DMS53 (cell line): ENCODE results near the gene MTHFSD.

ENCODE experiments used
- DNase-seq: peaks from one replicate; lab custom pipeline; 2025; lab: John Stamatoyannopoulos, UW

Gene MTHFSD

DNA sequence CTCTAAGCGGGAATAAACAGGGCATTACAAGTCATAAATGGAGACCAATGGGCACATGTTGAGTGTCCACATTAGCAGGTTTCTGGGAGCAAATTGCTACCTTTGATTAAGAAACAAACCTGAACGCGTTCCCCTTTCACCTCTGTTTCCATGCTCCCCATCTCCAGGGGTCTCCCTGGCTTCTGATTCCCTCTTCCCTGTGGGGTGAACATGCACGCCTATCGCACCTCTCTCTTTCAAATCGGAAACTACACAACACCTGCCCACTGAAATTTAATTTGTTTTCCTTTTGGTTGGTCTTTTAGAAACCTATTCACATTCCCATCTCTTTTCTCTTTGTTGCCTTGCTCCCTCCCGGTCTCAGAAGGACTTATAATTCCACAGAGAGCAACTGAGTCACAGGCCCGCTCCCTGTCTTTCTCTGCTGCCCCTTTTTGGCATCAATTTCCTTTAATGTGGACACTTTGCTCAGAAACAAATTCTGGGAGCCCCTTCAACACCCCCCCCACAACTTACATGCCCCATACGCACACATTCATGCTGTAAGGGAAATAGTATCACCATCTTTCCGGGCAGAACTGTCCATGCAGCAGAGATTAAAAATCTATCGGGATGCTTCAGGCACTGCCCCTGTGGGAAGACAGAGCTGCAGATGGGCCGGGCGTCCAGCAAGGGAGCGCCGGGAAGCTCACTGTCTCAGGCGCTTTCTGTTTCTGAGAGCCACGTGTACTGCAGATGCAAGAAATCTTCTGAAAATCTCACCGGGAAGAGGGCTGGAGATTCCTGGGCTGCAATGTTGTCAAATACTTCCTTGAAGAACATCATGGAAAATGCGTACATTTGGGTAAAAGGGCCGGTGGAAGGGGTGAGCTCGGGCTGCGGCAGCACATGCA, 51.9 kb downstream of the MTHFSD start:
- no peak for DNase-seq

GRCh38 chr16:86501989-86502855, 52.8 kb downstream of the MTHFSD start:
- DNase-seq = no peak

GRCh38 chr16:86500708-86501510, 54.1 kb downstream of the MTHFSD start:
- DNase-seq = no peak

- no peak for DNase-seq
Observed at GRCh38 chr16:86499889-86500707, 54.9 kb downstream of the MTHFSD start.

DNA sequence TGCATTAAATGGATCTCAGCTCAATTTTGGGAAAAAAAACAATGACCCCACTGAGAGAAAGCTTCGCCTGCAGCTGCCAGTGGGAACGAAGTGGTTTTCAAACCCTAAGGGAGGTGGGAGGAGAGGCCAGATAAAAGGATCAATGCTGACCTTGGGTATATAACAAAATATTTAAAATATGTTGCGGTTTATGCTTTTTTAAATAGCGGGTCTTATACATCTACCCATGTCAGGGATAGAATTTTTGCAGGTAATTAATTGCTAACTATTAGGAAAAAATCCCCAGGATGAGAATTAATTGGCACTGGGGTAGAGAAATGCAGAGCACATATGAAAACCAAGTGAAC, 55.6 kb downstream of the MTHFSD start:
- no peak for DNase-seq

DNA sequence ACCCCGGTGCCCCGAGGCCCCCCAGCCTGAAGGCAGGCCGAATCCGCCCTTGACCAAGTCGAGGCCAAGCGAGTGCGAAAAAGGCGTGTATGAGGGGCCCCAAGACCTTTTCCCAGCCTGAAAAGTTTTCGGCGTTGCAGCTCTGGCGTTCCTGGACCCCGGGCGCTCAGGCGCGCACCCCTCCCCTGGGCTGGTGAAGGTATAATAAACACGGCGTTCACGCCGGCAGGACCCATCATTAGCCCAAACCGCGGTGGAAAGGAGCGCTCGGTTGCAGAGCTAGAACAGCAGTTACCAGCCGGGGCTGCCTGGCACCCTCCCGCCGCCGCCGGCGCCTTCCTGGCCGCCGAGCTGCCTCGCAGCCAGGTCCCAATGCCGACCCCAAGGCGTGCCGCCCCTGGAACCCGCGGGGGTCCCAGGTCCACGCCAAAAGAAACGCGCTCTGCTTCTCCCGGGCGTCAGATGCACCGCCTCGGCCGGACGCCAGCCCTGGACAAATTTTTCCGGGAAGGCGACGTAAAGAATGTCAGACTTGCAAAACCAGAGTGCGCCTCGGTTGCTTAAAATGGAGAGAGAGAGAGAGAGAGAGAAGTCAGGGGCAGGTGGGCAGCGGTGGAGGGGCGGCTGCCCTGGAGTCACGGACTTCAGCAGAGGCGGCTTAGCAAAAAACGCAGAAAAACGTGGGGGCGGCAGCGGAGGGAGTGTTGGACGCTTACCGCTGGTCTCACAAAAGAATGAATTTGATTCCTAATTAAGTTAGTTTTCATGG, 56.2 kb downstream of the MTHFSD start:
- DNase-seq = no peak

GRCh38 chr16:86498155-86498670, 56.8 kb downstream of the MTHFSD start:
- no peak for DNase-seq

- DNase-seq = no peak
Observed at GRCh38 chr16:86497551-86498021, 57.4 kb downstream of the MTHFSD start.

DNA sequence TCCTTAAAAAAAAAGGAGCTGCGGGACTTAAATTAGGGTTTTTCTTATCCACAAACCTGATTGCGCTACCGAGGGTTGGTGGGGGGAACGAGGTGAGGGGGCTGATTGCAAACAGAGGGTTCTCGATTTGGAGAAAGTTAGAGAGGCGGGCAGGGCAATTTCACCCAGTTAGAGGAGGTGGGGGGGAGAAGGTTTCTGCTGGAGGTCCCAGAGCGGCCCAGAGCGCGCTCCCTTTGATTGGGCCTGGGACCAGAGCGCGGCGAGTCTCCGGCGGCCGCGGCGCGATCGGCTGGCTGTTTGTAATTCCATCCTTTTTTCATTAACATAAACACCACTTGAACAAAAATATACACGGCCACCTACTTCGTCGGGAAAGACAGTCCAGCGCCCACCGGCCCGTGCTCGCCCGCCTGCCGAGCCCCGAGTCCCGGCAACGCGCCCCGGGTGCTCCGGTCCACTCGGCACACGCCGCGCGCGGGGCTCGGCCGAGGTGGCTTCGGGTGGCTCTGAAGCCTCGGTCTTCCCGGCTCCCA, 58.0 kb downstream of the MTHFSD start:
- no peak for DNase-seq

- DNase-seq = no peak
Observed at GRCh38 chr16:86496262-86496928, 58.6 kb downstream of the MTHFSD start.

GRCh38 chr16:86495756-86496261, 59.2 kb downstream of the MTHFSD start:
- no peak for DNase-seq

DNA sequence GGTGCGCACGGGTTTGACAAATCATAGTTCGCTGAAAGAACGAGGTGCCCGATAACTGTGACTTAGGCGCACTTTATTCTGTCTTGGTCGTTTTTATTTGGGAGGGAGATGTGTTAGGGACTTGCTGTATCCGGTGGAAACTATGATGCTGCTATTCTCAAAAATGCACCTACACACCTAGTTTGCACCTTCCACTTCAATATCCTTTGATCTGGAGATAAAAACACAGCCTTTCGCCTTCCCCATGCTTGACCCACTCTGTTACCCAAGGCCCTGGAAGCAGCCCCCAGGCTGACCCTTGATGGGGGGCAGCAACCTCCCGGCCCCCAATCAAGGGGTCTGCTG, 59.7 kb downstream of the MTHFSD start:
- DNase-seq = no peak

GRCh38 chr16:86494565-86495356, 60.3 kb downstream of the MTHFSD start:
- no peak for DNase-seq

DNA sequence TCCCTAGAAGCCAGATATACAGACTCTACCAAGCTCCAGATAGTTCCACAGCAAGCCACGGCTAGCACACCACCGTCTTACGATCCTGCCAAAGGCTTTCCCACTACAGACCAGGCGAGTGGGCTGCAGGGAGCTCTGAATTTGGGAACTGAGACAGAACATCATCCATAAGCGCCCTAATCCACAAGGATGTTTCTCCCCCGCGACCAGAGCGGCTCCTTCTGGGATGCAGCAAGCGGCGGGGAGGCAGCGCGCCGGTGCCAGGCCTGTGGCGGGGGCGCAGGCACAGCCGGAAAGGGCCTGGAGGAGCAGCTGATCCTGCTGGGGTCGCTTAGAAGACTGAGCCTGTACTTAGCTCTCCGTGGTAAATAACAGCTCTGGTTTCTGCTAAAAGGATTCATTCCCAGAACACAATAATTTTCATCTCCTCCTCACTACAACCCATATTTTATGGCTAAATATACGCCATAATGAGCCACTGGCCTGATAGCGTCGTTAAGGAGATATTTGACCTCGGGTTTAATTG, 60.9 kb downstream of the MTHFSD start:
- no peak for DNase-seq

DNA sequence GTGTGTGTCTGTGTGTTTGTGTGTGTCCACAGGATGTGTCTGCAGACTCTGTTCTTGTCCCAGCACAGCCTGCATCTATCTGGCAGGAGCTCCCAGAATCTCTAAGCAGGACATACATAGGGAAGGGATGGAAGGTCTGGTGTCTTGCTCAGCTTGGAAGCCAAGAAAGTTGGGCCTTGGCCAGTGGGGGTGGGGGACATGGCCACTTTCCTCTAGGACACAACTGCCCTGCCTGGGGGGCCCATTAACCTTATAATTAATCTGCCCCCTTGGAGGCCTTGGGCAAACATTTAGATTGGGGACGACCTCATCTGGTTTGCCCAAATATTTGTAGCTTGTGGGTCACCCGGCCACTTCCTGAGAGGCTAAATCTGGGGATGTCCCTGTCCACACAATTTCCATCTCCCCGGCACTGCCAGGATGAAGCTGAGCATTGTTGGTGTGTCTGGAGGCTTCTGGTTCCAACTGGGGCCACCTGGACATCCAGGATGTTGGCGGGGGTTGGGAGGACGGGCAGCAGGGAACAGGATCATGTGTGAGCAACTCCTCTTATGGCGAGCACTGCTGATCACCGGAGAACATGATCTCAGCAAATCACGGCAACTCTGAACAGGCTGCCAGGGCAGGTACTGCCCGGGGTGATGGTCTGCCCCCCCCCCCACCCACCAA, 61.9 kb downstream of the MTHFSD start:
- no peak for DNase-seq

GRCh38 chr16:86492267-86492960, 62.6 kb downstream of the MTHFSD start:
- DNase-seq = no peak

GRCh38 chr16:86491640-86492023, 63.4 kb downstream of the MTHFSD start:
- no peak for DNase-seq
